Activated CD4-positive, alpha-beta T cell treated with anti-CD3 and anti-CD28 coated beads for 4 hours (primary cell): ENCODE results near the gene TSPOAP1.

Source experiments
- DNase-seq, 2 donors: peaks; one replicate each; pipeline ENCODE4 v3.0.0-alpha.2; 2020

Gene TSPOAP1

DNA sequence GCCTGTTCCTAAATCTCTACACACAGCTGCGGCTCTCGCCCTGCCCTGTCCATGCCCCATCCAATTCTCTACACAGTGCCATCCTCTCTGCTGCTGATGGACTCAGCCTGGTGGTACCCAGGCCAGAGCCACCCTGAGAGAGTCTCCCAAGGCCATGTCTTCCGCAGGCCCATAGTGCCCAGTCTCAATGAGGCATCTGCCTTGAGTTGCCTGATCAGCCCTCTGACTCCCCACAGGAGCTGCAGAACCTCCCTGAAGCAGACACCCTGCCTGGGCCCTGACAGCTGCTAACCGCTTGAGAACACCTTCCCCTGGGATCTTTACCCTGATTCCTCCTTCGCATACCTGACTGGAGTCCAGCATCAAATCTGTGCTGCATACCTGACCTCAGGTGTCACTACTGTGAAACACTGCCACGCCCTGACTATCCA is 13.3 kb downstream of the TSPOAP1 start:
- no peak for DNase-seq

DNA sequence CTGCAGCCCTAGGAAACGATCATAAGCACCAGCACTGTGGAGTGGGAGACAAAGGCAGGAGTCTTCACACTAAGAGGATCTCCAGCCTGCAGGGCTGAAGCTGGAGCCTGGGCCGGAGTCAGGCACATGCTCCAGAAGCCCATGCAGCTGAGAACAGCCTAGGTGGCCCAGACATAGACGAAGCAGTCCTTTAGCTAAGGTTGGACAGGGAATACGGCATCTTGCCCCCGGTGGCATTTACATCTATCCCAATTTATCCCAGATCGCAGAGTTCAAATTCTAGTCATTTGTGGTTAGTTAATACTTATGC is 13.9 kb downstream of the TSPOAP1 start:
- no peak for DNase-seq

DNA sequence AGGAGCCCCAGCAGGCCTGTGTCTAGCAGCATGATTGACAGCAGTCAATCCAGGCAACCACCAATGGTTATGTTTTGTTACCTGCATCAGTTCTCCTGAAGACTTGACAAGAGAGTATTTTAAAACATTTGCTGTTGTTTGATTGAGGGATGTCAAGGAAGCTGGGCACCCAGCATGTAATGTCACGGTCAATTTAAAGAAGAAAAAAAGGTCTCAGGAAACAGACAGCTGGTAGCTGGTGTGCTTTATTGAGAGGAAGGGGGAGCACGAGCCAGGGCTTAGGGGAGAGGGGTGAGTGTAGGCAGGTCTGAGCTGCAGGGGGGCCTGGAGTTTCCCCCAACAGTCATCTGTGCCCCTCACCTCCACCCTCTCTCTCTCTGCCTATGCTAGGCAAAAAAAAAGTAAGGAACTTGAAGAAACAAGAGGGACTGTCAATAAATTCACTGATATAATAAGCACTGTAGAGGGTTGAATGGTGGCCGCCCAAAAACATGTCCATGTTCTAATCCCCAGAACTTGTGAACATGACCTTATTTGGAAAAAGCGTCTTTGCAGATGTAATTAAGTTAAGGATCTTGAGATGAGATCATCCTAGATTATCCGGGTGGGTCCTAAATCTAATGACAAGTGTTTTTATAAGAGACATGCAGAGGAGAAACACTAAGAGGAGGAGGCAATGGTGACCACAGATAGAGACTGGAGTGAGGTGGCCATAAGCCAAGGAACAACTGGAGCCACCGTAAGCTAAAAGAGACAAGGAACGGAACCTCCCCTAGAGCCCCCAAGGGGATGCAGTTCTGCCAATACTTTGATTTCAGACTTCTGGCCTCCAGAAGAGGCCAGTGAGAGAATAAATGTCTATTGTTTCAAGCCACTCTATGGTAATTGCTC is 14.5 kb downstream of the TSPOAP1 start:
- DNase-seq, result no peak

DNA sequence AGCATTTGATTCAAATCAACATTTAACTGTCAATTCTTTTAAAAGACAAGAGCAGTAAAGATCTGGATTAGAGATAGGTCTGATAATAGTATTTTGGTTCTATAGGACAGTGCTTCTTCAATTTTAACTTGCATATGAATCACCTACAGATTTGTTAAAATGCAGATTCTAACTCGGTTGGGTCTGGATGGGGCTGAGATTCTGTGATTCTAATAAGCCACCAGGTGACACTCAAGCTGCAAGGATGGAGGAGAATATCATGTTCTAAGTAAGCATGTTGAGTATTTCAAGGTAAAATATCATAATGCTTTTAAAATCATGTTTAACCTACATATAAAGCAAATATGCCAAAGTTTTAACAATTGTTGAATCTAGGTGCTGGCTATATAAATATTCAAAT is 15.8 kb downstream of the TSPOAP1 start:
- DNase-seq, result no peak

DNA sequence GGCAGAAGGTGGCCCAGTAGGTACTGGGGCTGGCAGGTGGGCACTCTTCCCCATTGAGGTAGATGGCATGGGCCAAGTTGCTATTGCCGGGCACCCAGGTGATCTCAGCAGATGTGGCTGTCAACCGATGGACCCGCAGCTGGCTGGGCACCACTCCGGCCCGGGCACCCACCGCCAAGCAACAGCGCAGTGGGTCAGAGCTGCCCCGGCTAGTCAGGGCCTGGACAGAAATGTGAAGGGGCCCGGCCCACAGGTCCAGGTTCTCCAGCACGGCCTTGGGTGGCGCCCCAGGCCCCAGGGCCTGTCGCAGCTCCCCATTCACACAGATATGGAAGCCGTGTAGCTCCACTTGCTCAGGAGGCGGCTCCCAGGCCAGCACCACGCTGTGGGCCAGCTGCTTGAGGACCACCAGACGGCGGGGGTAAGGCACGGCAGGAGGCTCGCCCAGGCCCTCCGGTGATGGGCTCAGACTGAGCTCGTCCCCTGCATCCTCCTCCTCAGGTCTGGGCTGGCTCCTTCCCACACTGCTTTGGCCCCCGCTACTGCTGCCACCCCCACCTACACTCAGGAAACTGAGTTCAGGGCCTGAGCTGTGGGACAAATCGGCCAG is 16.5 kb downstream of the TSPOAP1 start:
- DNase-seq, result no peak

DNA sequence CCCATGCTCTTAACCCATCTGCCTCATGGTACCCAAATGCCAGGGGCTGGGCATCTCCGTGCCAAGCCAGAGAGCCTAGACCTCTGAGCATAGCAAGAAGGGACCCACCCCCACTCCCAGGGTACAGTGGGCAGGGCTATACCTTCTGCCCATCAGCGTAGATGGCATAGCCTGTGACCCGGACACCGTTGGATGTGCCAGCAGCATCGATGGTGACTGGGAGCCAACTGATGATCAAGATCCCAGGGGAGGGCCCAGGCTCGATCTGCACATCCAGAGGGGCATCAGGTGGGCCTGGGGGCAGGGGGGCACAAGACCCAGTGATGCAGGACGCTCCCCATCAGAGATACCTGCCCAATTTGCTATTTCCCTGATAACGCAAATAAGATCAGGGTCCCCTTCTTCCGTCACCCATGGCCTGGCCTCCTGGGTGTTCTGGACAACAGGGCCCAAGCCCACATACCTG is 17.1 kb downstream of the TSPOAP1 start:
- no peak for DNase-seq

DNA sequence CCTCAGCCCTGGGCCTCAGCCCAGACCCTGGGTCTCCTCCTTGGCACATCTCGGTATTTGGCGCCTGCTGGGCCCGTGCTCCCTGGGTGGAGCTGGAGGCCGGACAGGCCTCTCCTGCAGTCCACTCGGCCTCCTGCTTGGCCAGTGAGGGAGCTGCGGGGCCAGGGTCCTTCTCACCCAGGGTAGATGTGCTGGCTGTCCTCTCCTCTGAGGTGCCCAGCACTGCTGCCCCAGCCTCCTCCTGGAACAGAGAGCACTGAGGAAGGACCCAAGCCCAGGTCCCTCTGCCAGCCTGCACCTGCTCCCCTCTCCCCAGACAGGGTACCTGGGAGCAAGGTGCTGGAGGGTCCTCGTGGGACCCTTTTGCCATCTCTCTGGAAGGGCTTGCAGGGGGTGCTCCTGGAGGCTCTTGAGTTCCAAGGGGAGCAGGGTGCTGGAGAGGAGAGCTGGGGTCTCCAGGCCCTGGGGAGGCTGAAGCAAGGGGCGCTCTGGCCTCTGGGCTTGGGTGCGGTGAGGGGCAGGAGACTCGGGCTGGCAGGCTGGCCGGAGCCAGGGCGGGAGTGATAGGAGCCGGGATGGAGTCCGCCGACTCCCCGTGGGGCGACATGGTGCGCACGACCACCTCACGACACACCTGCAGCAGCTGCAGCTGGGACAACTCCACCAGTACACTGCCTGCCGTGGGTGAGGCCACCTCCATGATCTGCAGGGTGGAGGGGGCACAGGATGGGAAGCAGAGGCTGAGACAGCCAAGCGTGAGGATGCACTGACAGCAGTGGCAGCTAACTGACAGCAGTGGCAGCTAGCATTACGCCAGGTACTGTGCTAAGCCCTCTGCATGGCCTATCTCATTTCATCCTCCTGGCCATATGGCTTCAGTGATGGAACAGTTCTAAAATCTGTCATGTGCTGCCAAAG is 17.8 kb downstream of the TSPOAP1 start:
- no peak for DNase-seq

GRCh38 chr17:58309918-58310259 is 18.7 kb downstream of the TSPOAP1 start:
- no peak for DNase-seq

GRCh38 chr17:58308985-58309917 is 19.3 kb downstream of the TSPOAP1 start:
- DNase-seq, result no peak

- no peak for DNase-seq
These were observed 20.2 kb downstream of the TSPOAP1 start for GRCh38 chr17:58308173-58308984.

DNA sequence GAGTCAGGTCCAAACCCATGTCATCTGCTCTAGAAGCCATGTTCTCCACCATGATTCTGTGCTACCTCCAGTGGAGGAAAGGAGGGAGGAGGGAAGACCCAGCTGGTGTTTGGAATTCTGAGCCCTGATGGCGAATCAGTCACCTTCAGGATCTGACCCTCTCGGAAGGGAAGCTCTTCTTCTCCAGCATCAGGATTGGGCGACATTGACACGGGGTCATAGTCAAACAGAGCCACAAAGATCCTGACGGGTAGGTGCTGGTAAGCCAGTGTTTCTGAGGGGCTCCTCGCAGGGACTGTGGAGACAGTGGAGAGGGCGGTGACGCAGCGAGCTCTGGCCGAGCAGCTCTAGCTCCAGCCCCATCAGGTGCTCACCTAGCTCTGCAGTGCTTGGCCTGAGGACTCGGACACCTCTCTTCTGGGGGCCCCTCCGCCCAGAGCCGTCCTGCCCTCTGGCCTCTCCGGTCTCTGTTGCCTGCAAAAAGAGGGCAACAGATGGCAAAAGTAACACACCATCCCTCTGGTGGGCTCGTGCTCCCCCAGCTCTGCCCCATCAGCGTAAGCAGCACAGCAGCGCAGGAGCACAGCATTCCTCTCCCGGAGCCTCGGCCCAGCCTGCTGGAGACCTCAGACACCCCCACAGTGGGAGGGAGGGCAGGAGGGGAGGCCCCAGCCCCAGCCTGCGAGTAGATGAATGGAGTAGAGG is 21.0 kb downstream of the TSPOAP1 start:
- no peak for DNase-seq

GRCh38 chr17:58306131-58306951 is 22.3 kb downstream of the TSPOAP1 start:
- no peak for DNase-seq

DNA sequence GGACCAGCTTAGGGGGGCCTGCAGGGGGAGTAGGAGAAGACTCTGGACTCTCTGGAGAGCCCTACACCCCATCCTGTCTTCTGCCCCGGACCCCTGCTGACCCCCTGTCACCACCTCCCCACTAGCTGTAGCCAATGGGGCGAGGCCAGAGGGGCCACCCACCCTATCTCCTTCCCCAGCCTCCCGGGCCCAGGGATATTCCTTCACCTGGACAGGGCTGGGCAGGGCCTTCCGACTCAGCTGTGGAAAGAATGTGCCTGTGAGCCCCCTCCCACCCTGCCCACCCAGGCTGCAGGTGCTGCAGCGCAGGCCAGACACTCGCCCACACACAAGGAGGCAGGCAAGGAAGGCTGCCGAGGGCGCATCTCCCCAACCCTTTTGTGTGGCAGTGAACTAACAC is 23.0 kb downstream of the TSPOAP1 start:
- no peak for DNase-seq

GRCh38 chr17:58304750-58305486 is 23.7 kb downstream of the TSPOAP1 start:
- DNase-seq, result no peak

DNA sequence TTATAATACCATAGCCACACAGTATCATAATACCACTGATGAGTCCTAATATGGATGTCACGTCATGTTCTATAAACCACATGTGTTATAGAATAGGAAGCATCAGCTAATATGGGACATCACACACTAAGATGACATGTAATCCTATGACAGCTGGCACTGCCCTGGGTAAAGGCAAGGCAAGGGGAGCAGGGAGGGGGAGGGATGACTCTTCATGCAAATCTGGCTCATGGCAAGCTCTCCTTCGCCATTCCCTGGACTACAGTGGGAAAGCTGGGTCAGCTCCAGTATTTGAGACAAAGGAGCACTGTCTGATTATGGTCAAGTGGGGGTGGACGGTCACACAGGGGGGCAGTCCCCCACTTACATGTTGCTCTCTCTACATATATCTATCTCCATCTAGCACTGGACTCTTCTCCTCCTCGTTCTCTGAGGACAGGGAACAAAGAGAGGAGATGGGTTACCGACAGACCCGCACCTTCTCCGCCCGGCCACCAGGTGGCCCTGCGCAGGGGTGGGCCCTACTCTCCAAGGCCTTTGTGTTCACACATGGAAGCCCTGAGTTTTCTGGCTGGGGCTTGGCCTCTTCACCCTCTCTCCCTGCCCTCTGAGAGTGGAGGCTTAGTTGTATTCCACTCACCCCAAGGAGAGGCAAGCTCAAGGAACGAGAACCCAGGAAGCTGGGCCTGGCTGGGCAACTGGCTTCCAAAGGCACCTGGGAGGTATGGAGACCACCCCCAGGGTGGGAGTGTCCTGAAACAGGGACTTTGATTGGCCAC is 24.4 kb downstream of the TSPOAP1 start:
- peak; percentile 48 to 59 for DNase-seq

- no peak for DNase-seq
These were observed 25.5 kb downstream of the TSPOAP1 start for GRCh38 chr17:58302919-58303585.

DNA sequence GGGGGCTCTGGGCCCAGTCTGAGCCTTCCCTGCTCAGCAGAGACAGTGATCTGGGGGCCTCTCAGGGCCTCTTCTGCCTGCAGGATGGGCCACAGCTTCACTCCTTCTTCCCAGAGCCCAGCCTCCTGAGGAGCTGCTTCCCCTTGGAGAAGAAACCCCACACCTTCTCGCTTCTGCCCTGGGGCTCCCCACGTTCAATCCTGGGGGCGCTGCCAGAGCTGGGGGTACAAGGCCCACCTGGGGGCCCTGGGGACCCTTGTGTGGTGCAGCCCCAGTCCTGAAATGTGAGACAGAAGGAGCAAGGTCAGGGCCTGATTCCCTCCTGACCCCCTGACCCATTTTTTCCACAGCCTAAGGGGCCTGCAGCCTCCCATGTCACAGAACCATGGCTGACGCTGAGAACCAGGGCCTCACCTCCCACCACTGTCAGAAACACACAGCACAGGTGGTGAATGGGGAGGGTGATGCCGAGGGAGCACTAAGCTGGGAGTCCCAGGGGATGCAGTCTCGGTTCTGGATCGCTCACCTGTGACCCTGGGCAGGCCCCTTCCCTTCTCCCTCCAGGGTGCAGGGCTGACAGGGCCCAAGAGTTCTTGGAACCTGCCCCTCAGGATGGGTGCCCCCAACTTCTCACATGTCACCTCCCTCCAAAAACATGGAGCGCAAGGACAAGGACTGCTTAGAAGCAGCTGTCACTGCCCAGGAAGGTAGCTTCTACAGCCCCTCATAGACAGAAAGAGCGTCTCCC is 26.2 kb downstream of the TSPOAP1 start:
- DNase-seq, result no peak
